HG03354 (cell line): ENCODE data around the gene KRTAP4-12.
"Not testable (repeated sequence)": the region's sequence is repeated elsewhere in the genome, so short reads cannot be mapped to it uniquely, and the experiment has no call there.

Experiments used
- ATAC-seq: cut with Tn5 transposase; IDR thresholded peaks from one replicate; pipeline ENCODE4 v1.9.1; 2021; ENCODE audit warnings: mild to moderate bottlenecking; ENCODE audit not compliant: unreplicated experiment, poor library complexity, severe bottlenecking

The KRTAP4-12 gene

GRCh38 chr17:41131979-41132378, 8.0 kb upstream of the KRTAP4-12 start:
- no peak for ATAC-seq

GRCh38 chr17:41127371-41127770, 3.4 kb upstream of the KRTAP4-12 start:
- no peak for ATAC-seq

GRCh38 chr17:41126412-41126811, 2.4 kb upstream of the KRTAP4-12 start:
- no peak for ATAC-seq

- no peak for ATAC-seq
These were observed 1.1 kb upstream of the KRTAP4-12 start for GRCh38 chr17:41125064-41125463.

GRCh38 chr17:41123292-41123990, 541 bp downstream of the KRTAP4-12 start:
- ATAC-seq: not testable (repeated sequence)

GRCh38 chr17:41121742-41122141, 2.2 kb downstream of the KRTAP4-12 start:
- ATAC-seq: no peak

- not testable (repeated sequence) for ATAC-seq
These were observed 4.0 kb downstream of the KRTAP4-12 start for GRCh38 chr17:41119696-41120690.

GRCh38 chr17:41118721-41119120, 5.3 kb downstream of the KRTAP4-12 start:
- no peak for ATAC-seq

GRCh38 chr17:41117846-41118386, 6.1 kb downstream of the KRTAP4-12 start, which contains the start of gene KRTAP4-11:
Gene KRTAP4-11, minus strand, starts transcription at chr17:41118373. Its CDS starts 58 bp downstream, at chr17:41118315.
- ATAC-seq: not testable (repeated sequence)

- no peak for ATAC-seq
These were observed 7.7 kb downstream of the KRTAP4-12 start for GRCh38 chr17:41116297-41116696.

GRCh38 chr17:41111151-41111885, 12.7 kb downstream of the KRTAP4-12 start:
- no peak for ATAC-seq

- ATAC-seq: not testable (repeated sequence)
These were observed 15.1 kb downstream of the KRTAP4-12 start for GRCh38 chr17:41108728-41109386.

GRCh38 chr17:41107941-41108450, 16.0 kb downstream of the KRTAP4-12 start:
- ATAC-seq: no peak

GRCh38 chr17:41105347-41105746, 18.6 kb downstream of the KRTAP4-12 start, which contains the start of gene KRTAP4-9:
Gene KRTAP4-9, plus strand, starts transcription at chr17:41105389. Its CDS starts 0 bp downstream, at chr17:41105389.
- not testable (repeated sequence) for ATAC-seq

- not testable (repeated sequence) for ATAC-seq
These were observed 19.5 kb downstream of the KRTAP4-12 start for GRCh38 chr17:41104386-41105038.

GRCh38 chr17:41103896-41104295, 20.1 kb downstream of the KRTAP4-12 start:
- no peak for ATAC-seq

GRCh38 chr17:41101586-41102259, 22.3 kb downstream of the KRTAP4-12 start, which contains the start of gene KRTAP4-16:
Gene KRTAP4-16, minus strand, starts transcription at chr17:41102209. Its CDS starts 0 bp downstream, at chr17:41102209.
- no peak for ATAC-seq
